ENCODE measurements around the gene CDH11.

- TF ChIP-seq CTCF (IDR thresholded peaks at IDR 0.05; ENCODE audit: low read depth, low read length, poor library complexity, severe bottlenecking), result no peak
- no peak for TF ChIP-seq EZH2phosphoT487 (IDR thresholded peaks at IDR 0.05; ENCODE audit: borderline replicate concordance, low read length)
Observed at GRCh38 chr16:65002265-65002664, 119.6 kb downstream of the CDH11 start.

All from DOHH2 (cell line).